Measurements from ENCODE around the gene SERPINA3. TPM values are rescaled to one million over a fixed set of nuclear protein-coding genes. Genes with fewer than 3 reads are reported as not detected.

SERPINA3 gene
- total RNA-seq, 2 experiments from 2014 or later: not detected

DNA sequence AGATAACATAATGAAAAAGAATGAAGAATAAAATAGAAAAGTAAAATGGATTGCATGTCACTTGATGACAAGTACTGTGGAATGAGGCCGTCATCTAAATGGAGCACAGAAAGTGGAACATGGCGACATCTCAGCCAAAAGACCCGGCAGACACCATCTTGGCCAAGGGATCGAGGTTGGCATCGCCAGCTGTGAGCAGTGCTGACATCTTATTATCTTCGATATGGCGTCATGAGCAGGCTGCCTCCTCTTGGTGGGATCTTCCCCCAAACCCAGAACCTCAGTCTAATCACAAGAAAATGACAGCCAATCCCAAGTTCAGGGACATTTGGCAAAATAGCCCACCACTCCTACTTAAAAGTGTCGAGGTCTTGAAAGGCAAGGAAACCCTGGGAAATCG is 15.8 kb upstream of the SERPINA3 start:
- intact Hi-C loops (cut with micrococcal nuclease): no loop called here
- no peaks in the 10 kb centered on the region for H3K36me3 Mint-ChIP-seq (ENCODE audit: low read depth)
- no peak for ATAC-seq
- H3K27me3 Mint-ChIP-seq: peaks cover 1% of the 10 kb centered on the region
- no peak overlapping the region for H3K4me3 Mint-ChIP-seq
- no peak for TF ChIP-seq CTCF (IDR thresholded peaks at IDR 0.05)
- H3K27ac Mint-ChIP-seq: no peak overlapping the region
- POLR2A ChIA-PET: no interaction called here
- CTCF ChIA-PET: no interaction called here
- no peaks in the 10 kb centered on the region for H3K4me1 Mint-ChIP-seq (ENCODE audit: low read depth)
- H3K9me3 Mint-ChIP-seq: no peaks in the 10 kb centered on the region
- no peak for DNase-seq

GRCh38 chr14:94597788-94598187 is 14.4 kb upstream of the SERPINA3 start:
- Mint-ChIP-seq H3K27me3 (peaks cover 3% of the 10 kb centered on the region), H3K4me1 (ENCODE audit: low read depth) (no peaks in the 10 kb centered on the region), H3K9me3 (no peaks in the 10 kb centered on the region), H3K27ac (no peak overlapping the region), H3K36me3 (ENCODE audit: low read depth) (no peaks in the 10 kb centered on the region), H3K4me3 (no peak overlapping the region)
- ChIA-PET CTCF (no interaction called here), POLR2A (no interaction called here)
- no peak for TF ChIP-seq CTCF (IDR thresholded peaks at IDR 0.05)
- intact Hi-C loops (cut with micrococcal nuclease): no loop called here
- DNase-seq (no peak), ATAC-seq (no peak)

GRCh38 chr14:94598506-94598815 is 13.7 kb upstream of the SERPINA3 start:
- no peak overlapping the region for H3K27ac Mint-ChIP-seq
- no peaks in the 10 kb centered on the region for H3K9me3 Mint-ChIP-seq
- intact Hi-C loops (cut with micrococcal nuclease): no loop called here
- no peaks in the 10 kb centered on the region for H3K4me1 Mint-ChIP-seq (ENCODE audit: low read depth)
- ChIA-PET CTCF (no interaction called here), POLR2A (interaction anchor here (1.0 kb wide), 1 partner anchor 13 kb away, joined by 3 read pairs; no protein-coding TSS in a partner anchor)
- H3K36me3 Mint-ChIP-seq (ENCODE audit: low read depth): no peaks in the 10 kb centered on the region
- no peak overlapping the region for H3K4me3 Mint-ChIP-seq
- DNase-seq (no peak), ATAC-seq (no peak)
- H3K27me3 Mint-ChIP-seq: peaks cover 3% of the 10 kb centered on the region
- no peak for TF ChIP-seq CTCF (IDR thresholded peaks at IDR 0.05)

- ATAC-seq (no peak), DNase-seq (no peak)
- no peak overlapping the region for H3K27ac Mint-ChIP-seq
- intact Hi-C loops (cut with micrococcal nuclease): no loop called here
- no peaks in the 10 kb centered on the region for H3K36me3 Mint-ChIP-seq (ENCODE audit: low read depth)
- TF ChIP-seq CTCF (IDR thresholded peaks at IDR 0.05): no peak
- ChIA-PET CTCF (interaction anchor here (0.7 kb wide), 1 partner anchor 50 kb away, joined by 3 read pairs; no protein-coding TSS in a partner anchor), POLR2A (interaction anchor here (1.0 kb wide), 1 partner anchor 13 kb away, joined by 3 read pairs; no protein-coding TSS in a partner anchor)
- H3K4me1 Mint-ChIP-seq (ENCODE audit: low read depth): no peaks in the 10 kb centered on the region
- no peak overlapping the region for H3K4me3 Mint-ChIP-seq
- peaks cover 3% of the 10 kb centered on the region for H3K27me3 Mint-ChIP-seq
- no peaks in the 10 kb centered on the region for H3K9me3 Mint-ChIP-seq
Measured at GRCh38 chr14:94598816-94599655, 13.2 kb upstream of the SERPINA3 start.

GRCh38 chr14:94599656-94600004 is 12.6 kb upstream of the SERPINA3 start:
- ATAC-seq (no peak), DNase-seq (no peak)
- ChIA-PET POLR2A (no interaction called here), CTCF (no interaction called here)
- H3K36me3 Mint-ChIP-seq (ENCODE audit: low read depth): no peaks in the 10 kb centered on the region
- peaks cover 3% of the 10 kb centered on the region for H3K27me3 Mint-ChIP-seq
- TF ChIP-seq CTCF (IDR thresholded peaks at IDR 0.05): no peak
- intact Hi-C loops (cut with micrococcal nuclease): no loop called here
- no peaks in the 10 kb centered on the region for H3K9me3 Mint-ChIP-seq
- no peaks in the 10 kb centered on the region for H3K4me1 Mint-ChIP-seq (ENCODE audit: low read depth)
- H3K27ac Mint-ChIP-seq: no peak overlapping the region
- no peak overlapping the region for H3K4me3 Mint-ChIP-seq
